Activated T-helper 17 cell treated with anti-CD3 and anti-CD28 coated beads, Interleukin-2, amount 50 U/mL, for 72 hours (primary cell): ENCODE measurements around the gene AGAP1. TPM values are rescaled to one million over a fixed set of nuclear protein-coding genes. Genes with fewer than 3 reads are reported as not detected.

Source experiments
- ATAC-seq: fragments of 150-1000 bp; cut with Tn5 transposase; replicated peaks from 2 replicates; pipeline ENCODE4 v1.10.0; 2021; ENCODE audit warnings: mild to moderate bottlenecking, moderate library complexity
- H3K27ac Mint-ChIP-seq: one replicate; pipeline ENCODE4 v1.8.0; 2022; ENCODE audit warnings: mixed read lengths
- H3K27me3 Mint-ChIP-seq: one replicate; pipeline ENCODE4 v1.8.0; 2022; ENCODE audit warnings: mixed read lengths
- H3K36me3 Mint-ChIP-seq: one replicate; pipeline ENCODE4 v1.8.0; 2022; ENCODE audit warnings: low read depth, mild to moderate bottlenecking, mixed read lengths
- H3K4me1 Mint-ChIP-seq: one replicate; pipeline ENCODE4 v1.8.0; 2022; ENCODE audit warnings: mixed read lengths
- H3K4me3 Mint-ChIP-seq: one replicate; pipeline ENCODE4 v1.8.0; 2022; ENCODE audit warnings: mild to moderate bottlenecking, mixed read lengths
- H3K9me3 Mint-ChIP-seq: one replicate; pipeline ENCODE4 v1.8.0; 2022; ENCODE audit warnings: mixed read lengths
- total RNA-seq, 2 donors: library from RNA; stranded (reverse); gene quantifications; one replicate each; pipeline ENCODE4 v1.2.3, GENCODE V29; 2022

Gene AGAP1
- total RNA-seq, 2 donors from 2014 or later: 2.2 to 5.3 TPM

GRCh38 chr2:235577404-235578330 is 83.8 kb downstream of the AGAP1 start:
- Mint-ChIP-seq H3K36me3 (no peaks in the 10 kb centered on the region), H3K9me3 (no peaks in the 10 kb centered on the region)
- no peak for ATAC-seq

GRCh38 chr2:235579128-235579527 is 85.3 kb downstream of the AGAP1 start:
- H3K4me3 Mint-ChIP-seq: no peak overlapping the region
- peaks cover 12% of the 10 kb centered on the region for H3K27me3 Mint-ChIP-seq
- no peaks in the 10 kb centered on the region for H3K36me3 Mint-ChIP-seq
- no peaks in the 10 kb centered on the region for H3K9me3 Mint-ChIP-seq
- no peak overlapping the region for H3K27ac Mint-ChIP-seq
- no peaks in the 10 kb centered on the region for H3K4me1 Mint-ChIP-seq
- ATAC-seq: no peak

More at GRCh38 chr2:235577404-235578330, 83.8 kb downstream of the AGAP1 start:
- Mint-ChIP-seq H3K27me3 (peaks cover 12% of the 10 kb centered on the region), H3K27ac (no peak overlapping the region), H3K4me3 (no peak overlapping the region), H3K4me1 (no peaks in the 10 kb centered on the region)

GRCh38 chr2:235580426-235581157 is 86.7 kb downstream of the AGAP1 start:
- no peak overlapping the region for H3K27ac Mint-ChIP-seq
- no peak overlapping the region for H3K4me3 Mint-ChIP-seq
- no peaks in the 10 kb centered on the region for H3K4me1 Mint-ChIP-seq
- H3K27me3 Mint-ChIP-seq: peaks cover 12% of the 10 kb centered on the region
- H3K36me3 Mint-ChIP-seq: no peaks in the 10 kb centered on the region
- no peaks in the 10 kb centered on the region for H3K9me3 Mint-ChIP-seq
- no peak for ATAC-seq

- H3K4me1 Mint-ChIP-seq: no peaks in the 10 kb centered on the region
- H3K36me3 Mint-ChIP-seq: no peaks in the 10 kb centered on the region
- ATAC-seq: no peak
- H3K27me3 Mint-ChIP-seq: peaks cover 6% of the 10 kb centered on the region
- no peak overlapping the region for H3K4me3 Mint-ChIP-seq
- H3K9me3 Mint-ChIP-seq: no peaks in the 10 kb centered on the region
- no peak overlapping the region for H3K27ac Mint-ChIP-seq
Measured at GRCh38 chr2:235582081-235582686, 88.3 kb downstream of the AGAP1 start.

GRCh38 chr2:235582729-235583128 is 88.9 kb downstream of the AGAP1 start:
- no peak for ATAC-seq
- H3K27ac Mint-ChIP-seq: no peak overlapping the region
- H3K27me3 Mint-ChIP-seq: peaks cover 6% of the 10 kb centered on the region
- no peak overlapping the region for H3K4me3 Mint-ChIP-seq
- H3K4me1 Mint-ChIP-seq: no peaks in the 10 kb centered on the region
- no peaks in the 10 kb centered on the region for H3K9me3 Mint-ChIP-seq
- no peaks in the 10 kb centered on the region for H3K36me3 Mint-ChIP-seq

GRCh38 chr2:235583144-235583543 is 89.3 kb downstream of the AGAP1 start:
- H3K27ac Mint-ChIP-seq: no peak overlapping the region
- no peaks in the 10 kb centered on the region for H3K9me3 Mint-ChIP-seq
- peaks cover 6% of the 10 kb centered on the region for H3K27me3 Mint-ChIP-seq
- no peak for ATAC-seq
- no peaks in the 10 kb centered on the region for H3K4me1 Mint-ChIP-seq
- H3K4me3 Mint-ChIP-seq: no peak overlapping the region
- no peaks in the 10 kb centered on the region for H3K36me3 Mint-ChIP-seq

- H3K27me3 Mint-ChIP-seq: peaks cover 6% of the 10 kb centered on the region
- H3K9me3 Mint-ChIP-seq: no peaks in the 10 kb centered on the region
- ATAC-seq: no peak
- H3K36me3 Mint-ChIP-seq: no peaks in the 10 kb centered on the region
- H3K4me3 Mint-ChIP-seq: no peak overlapping the region
- H3K4me1 Mint-ChIP-seq: no peaks in the 10 kb centered on the region
- no peak overlapping the region for H3K27ac Mint-ChIP-seq
Measured at GRCh38 chr2:235583925-235584637, 90.2 kb downstream of the AGAP1 start.

GRCh38 chr2:235584638-235585007 is 90.8 kb downstream of the AGAP1 start:
- H3K9me3 Mint-ChIP-seq: no peaks in the 10 kb centered on the region
- no peaks in the 10 kb centered on the region for H3K36me3 Mint-ChIP-seq

GRCh38 chr2:235587202-235587601 is 93.4 kb downstream of the AGAP1 start:
- peaks cover 3% of the 10 kb centered on the region for H3K27me3 Mint-ChIP-seq
- H3K36me3 Mint-ChIP-seq: no peaks in the 10 kb centered on the region
- no peaks in the 10 kb centered on the region for H3K4me1 Mint-ChIP-seq
- H3K9me3 Mint-ChIP-seq: no peaks in the 10 kb centered on the region
- no peak for ATAC-seq
- no peak overlapping the region for H3K4me3 Mint-ChIP-seq
- no peak overlapping the region for H3K27ac Mint-ChIP-seq

More at GRCh38 chr2:235584638-235585007, 90.8 kb downstream of the AGAP1 start:
- H3K4me3 Mint-ChIP-seq: no peak overlapping the region
- ATAC-seq: no peak
- peaks cover 6% of the 10 kb centered on the region for H3K27me3 Mint-ChIP-seq
- H3K27ac Mint-ChIP-seq: no peak overlapping the region
- no peaks in the 10 kb centered on the region for H3K4me1 Mint-ChIP-seq

- Mint-ChIP-seq H3K9me3 (no peaks in the 10 kb centered on the region), H3K27ac (no peak overlapping the region), H3K4me1 (no peaks in the 10 kb centered on the region), H3K36me3 (no peaks in the 10 kb centered on the region), H3K4me3 (no peak overlapping the region), H3K27me3 (peaks cover 5% of the 10 kb centered on the region)
- no peak for ATAC-seq
Measured at GRCh38 chr2:235588750-235589149, 94.9 kb downstream of the AGAP1 start.

GRCh38 chr2:235591231-235591730 is 97.4 kb downstream of the AGAP1 start:
- H3K27me3 Mint-ChIP-seq: peaks cover 5% of the 10 kb centered on the region
- no peak for ATAC-seq
- no peak overlapping the region for H3K27ac Mint-ChIP-seq
- H3K36me3 Mint-ChIP-seq: no peaks in the 10 kb centered on the region
- H3K4me3 Mint-ChIP-seq: no peak overlapping the region
- no peaks in the 10 kb centered on the region for H3K9me3 Mint-ChIP-seq
- H3K4me1 Mint-ChIP-seq: no peaks in the 10 kb centered on the region

GRCh38 chr2:235591921-235592320 is 98.1 kb downstream of the AGAP1 start:
- ATAC-seq: no peak
- Mint-ChIP-seq H3K27ac (no peak overlapping the region), H3K4me3 (no peak overlapping the region), H3K27me3 (peaks cover 5% of the 10 kb centered on the region), H3K36me3 (no peaks in the 10 kb centered on the region), H3K4me1 (no peaks in the 10 kb centered on the region), H3K9me3 (no peaks in the 10 kb centered on the region)

GRCh38 chr2:235592430-235592829 is 98.6 kb downstream of the AGAP1 start:
- Mint-ChIP-seq H3K4me3 (no peak overlapping the region), H3K27me3 (peaks cover 5% of the 10 kb centered on the region), H3K9me3 (no peaks in the 10 kb centered on the region), H3K36me3 (no peaks in the 10 kb centered on the region), H3K4me1 (no peaks in the 10 kb centered on the region), H3K27ac (no peak overlapping the region)
- no peak for ATAC-seq

GRCh38 chr2:235592836-235593235 is 99.0 kb downstream of the AGAP1 start:
- H3K9me3 Mint-ChIP-seq: no peaks in the 10 kb centered on the region
- ATAC-seq: no peak
- peaks cover 5% of the 10 kb centered on the region for H3K27me3 Mint-ChIP-seq
- H3K36me3 Mint-ChIP-seq: no peaks in the 10 kb centered on the region
- H3K4me1 Mint-ChIP-seq: no peaks in the 10 kb centered on the region
- H3K27ac Mint-ChIP-seq: no peak overlapping the region
- no peak overlapping the region for H3K4me3 Mint-ChIP-seq
